ENCODE data around the gene HIVEP3.

DNA sequence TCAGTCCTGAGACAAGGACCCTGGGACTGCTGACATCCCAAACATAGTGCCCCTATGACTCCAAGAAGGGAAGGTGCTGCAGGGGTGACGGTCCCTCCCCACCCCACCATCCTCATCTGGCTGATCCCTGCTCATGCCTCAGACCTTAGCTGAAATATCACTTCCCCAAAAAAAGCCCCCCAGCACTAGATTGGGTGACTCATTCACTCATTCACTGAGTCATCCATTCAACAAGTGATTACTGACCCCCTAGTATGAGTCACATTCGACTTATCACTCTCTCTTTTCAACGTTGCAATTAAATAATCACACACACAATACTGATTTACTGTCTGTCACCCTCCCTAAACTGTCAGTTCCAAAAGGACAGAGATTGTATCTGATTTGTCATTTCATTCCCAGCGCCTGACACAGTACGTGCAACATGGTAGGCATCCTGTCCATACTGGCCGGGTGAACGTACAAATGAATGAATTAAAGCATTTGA is 48.6 kb downstream of the HIVEP3 start:
- TF ChIP-seq CTCF (IDR thresholded peaks at IDR 0.05) (no peak), POLR2A (IDR thresholded peaks at IDR 0.05) (no peak)

Data from right lobe of liver (tissue), 4 donors.